HG03103 (cell line): Measurements from ENCODE around the gene ZDHHC6.
"Not testable (repeated sequence)": the region's sequence is repeated elsewhere in the genome, so short reads cannot be mapped to it uniquely, and the experiment has no call there.

ENCODE experiments used
- ATAC-seq: cut with Tn5 transposase; IDR thresholded peaks from one replicate; pipeline ENCODE4 v1.9.1; 2021; ENCODE audit warnings: low read depth; ENCODE audit not compliant: unreplicated experiment

ZDHHC6 gene

DNA sequence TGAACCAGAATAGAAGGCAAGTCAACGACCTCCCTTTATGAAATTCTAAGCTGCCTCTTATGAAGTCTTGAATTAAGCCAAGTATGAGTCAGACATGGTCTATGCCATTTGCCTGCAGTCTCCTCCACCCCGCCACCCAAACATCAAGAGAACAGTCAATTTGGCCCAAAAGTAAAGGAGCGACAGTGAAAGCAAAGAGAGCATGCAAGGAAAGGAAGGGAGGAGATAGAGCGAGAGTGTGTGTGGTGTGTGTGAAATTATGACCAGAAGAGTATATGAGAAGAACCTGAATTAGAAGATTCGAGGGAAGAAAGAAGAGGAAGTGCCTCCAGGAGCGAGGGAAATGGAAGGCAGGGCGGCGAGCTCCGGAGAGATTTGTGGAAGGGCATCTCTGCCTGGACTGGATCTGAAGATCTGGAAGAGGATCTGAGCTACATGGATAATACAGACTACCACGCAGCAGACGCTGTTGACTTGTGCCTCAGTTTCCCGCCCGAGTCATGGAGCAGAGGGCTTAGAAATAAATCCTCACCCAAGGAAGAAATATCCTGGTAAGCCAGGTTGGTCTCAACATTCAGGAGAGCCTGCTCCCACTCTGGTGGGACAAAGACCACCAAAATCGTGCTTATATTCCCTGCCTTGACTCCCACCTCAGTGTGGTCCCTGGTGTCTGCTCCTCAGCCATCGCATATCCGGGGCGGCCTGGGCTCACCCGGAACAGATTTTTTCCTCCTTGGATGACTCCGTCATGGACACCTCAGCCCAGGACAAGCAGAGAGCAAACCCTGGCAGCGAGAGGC is 459 bp downstream of the ZDHHC6 start:
- ATAC-seq, result no peak

DNA sequence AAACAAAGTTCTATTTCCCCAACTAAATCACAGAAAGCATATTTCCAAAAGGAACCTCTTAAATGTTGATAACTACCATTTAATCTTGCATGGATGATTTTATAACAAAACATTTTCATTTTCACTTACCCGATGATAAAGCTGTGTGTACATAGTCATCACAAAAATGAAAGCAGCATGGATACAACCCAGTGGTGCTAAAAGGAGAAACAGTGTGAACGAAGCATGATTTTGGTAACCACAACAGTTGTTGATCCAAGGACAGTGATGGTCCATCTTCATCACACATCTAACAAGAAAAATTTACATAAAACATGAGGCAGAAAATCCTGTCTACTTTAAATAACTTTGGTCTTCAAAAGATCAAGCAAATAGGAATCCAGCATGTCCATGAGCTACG is 4.7 kb downstream of the ZDHHC6 start:
- no peak for ATAC-seq

DNA sequence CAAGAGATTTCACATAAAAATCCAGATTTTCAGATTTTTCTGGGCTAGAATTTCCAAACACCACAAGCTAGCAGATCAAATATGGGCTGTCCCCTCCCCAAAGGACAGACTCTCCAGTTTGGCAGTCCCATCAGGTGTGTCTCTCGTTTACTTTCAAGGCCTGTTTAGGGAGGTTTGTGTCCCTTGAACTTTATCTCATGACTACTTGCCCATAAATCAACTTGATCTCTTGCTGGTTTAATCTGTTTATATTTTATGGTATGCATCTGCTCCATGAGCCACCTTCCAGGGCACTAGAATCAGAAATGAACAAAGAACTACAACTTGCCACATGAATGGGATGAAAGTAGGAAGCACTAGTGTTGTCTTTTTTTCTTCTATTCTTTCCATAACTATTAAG is 5.2 kb downstream of the ZDHHC6 start:
- ATAC-seq, result no peak

DNA sequence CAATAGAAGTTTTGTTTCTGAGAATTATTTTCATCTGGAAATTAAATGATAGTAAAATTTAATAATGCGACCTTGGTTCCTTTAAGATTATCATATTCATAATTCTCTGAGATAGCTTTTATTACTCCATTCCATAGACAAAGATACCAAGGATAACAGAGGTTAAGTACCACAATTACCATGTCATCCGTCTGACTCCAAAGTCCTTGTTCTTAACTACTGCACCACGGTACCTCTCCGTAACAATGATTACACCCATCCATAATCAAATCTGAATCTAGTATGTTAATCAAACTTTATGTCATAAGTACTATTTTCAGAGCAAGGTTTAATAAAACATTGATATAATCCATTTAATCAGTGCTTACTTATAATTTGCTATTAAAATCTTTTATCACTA is 8.4 kb downstream of the ZDHHC6 start:
- ATAC-seq, result no peak

DNA sequence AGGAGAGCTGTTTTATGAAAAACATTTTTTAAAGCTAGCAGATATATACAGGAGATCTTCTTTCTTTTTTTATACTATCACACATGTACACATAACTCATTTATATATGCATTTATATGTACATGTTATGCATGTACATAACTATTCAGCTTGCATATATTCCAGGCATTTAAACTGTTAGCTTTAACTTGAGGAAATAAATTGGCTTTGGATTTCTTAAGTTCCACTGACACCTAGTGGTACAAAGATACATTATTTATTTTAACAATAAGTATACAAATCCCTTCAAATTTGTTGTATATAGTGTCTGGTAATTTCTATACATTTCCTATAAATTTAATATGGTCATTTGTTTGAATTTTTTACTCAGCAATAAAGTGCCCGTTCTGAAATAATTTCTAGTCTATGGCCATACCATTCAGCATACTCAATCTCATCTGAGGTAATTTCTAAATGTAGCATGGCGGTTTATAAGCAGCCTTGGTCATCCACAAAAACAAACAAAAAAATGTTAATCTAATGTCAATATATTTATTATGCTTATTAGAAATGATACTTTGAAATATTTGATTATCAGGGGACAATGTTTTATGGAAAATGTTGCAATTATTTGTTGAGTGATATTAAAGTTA is 11.6 kb downstream of the ZDHHC6 start:
- no peak for ATAC-seq

DNA sequence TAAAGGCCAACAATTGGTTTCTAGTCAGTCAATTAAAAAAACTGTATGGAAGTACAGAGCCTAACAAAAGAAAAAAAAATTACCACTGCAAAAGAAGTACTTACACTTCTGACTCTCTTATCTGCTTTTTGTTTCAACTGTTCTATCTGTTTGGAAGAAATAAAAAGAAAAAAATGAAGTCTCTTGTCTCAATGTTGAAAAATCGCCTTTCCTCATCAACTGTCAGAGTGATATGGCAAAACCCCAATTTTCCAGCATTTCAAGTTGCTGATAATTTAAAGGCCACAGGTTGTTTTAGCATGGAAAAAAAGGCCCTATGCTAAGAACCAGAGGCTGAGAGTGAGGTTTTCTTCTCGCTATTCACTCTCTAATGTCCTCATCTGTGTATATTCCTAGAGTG is 13.6 kb downstream of the ZDHHC6 start:
- ATAC-seq, result no peak

DNA sequence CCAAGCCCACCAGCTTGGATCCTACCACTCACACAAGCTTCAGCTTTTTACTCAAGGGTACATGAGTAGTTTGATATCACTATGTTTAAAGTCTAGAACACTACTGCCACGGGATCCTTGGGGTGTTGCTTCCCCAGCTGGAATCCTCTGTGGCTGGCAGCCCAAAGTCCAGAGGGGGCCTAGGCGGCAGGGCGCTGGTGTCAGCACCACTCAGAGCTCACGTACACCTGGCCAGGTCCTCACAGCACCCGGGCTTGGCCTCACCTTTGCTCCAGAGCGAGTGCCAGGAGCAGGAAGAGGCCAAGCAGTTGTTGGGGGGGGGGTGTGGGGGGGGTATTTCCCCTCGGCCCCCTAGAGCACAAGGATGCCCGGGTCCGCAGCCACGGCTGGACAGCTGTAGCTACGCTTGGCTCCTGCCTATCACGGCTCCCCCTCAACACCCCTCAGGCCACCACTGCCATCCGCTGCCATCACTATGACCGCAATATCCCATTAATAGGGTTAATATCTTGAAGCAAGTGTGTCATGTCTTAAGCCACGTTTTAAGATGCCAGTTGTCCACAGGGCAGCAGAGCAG is 17.0 kb downstream of the ZDHHC6 start:
- no peak for ATAC-seq

DNA sequence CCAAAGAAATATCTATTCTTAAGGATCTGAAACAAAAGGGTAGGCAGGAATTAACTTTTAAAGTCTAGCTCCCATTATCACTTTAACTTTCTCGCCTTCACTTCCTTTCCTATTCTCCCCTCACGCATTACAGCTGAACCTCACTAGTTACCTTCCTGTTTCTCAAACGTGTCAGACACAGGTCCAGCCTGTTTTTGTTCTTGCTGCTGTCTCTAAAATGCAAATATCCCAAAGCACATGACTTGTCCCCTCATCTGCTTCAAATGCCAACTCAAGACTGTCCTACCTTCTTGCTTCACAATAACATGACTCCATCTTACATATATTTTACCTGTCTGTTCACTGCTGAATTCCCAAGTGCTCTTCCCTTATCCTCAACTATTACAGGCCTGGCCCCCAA is 17.6 kb downstream of the ZDHHC6 start:
- ATAC-seq, result no peak

DNA sequence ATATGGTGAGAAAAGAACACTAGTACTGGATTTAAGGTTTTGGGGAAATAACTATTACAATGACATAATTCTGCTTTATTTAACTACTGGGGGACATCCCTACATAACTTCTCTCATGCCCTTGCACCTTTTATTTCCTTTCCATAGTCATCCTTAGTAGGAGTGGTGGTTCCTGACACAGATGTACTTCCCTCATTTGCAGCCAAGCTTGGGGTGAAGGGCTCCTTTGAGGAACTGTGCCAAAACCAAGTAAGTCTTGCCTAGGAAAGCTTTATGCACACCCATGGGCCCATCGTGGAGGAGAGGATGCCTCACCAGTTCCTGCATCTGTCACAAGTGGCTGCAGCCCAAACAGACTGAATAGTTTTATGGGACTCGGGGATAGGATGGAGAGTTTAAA is 20.6 kb downstream of the ZDHHC6 start:
- no peak for ATAC-seq

DNA sequence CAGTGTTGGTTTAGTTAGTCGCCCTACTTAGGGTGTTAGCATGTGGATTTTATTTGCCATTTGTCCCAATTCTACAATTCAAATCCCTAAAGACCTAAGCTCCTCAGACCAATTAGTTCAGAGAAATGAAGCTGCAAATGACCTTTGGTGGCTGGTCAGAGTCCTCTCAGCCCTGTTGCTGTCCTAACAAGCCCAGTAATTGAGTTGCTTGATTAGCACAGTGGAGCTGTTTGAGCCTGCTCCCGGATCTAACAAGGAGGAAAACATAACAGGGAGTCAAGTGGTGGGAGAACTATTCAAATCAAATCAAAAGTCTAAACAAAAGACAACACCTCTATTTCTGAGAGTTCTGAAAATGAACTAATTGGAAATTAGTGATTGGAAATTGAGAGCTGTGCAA is 22.1 kb downstream of the ZDHHC6 start:
- no peak for ATAC-seq

DNA sequence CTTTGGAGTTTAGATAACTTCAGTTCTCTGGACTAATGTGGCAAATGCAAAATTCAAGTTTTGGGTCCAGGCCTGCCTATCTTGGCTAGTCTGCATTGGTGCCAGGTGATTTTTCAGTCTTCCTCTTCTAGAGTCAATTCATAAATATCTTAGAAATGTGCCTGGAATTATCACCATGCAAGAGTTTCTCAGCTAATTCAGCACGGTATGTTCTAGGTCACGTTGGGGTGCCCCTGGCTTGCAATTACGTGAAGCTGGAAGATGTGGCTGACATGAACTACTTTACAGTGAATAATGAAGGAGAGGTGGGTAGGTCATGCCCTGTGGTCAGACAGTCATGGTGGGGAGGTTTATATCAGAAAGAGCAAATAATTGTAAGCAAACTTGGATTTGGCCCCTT is 25.0 kb downstream of the ZDHHC6 start:
- no peak for ATAC-seq

DNA sequence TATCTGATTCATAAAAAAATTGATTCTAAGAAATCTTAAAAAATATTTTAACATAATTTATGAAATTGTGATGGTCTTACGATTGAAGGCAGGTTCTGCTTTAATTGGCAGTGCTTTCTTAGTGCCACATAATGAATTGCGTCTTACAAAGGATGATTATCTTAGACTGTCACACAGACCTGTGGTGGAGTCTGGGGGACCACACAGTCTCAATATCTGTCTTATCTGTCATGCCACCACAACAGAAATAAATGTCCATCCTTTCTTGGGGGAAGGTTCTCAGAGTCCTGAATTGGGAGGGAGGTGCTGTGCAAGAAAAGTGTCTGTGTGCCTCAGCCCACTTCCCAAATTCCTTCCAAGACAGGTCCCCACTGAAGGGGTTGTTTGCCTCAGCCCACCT is 34.0 kb downstream of the ZDHHC6 start:
- no peak for ATAC-seq

DNA sequence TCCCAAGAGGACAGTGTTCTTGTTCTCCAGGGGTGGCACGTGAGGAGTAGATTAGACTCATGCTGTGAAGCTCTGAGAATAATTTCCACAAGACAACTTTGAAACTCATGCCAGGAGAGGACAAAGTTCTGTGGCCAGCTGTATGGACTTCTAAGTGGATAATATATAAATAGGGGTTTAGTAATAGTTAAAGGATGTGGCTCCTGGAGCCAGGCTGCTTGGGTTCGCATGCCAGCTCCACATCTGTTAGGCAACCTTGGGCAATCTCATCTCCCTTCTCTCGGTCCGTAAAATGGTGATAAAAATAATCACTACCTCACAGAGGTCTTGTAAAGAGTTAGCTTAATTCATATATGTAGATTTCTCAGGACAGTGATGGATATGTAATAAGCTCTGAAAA is 37.0 kb downstream of the ZDHHC6 start:
- no peak for ATAC-seq

DNA sequence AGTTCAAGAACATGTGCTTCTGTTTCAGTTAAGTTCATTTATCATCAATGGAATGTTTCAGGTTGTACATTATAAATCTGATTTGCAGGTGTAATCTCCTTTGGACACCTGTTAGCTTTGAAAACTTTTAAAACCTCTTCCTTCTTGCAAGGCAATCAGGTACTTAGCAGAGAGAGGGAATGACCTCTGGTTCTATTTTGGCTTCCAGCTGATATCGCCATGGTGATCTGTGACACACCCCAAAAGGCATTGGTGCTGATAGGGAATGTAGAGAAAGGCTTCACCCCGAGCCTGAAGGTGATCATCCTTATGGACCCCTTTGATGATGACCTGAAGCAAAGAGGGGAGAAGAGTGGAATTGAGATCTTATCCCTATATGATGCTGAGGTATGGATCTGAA is 37.4 kb downstream of the ZDHHC6 start:
- no peak for ATAC-seq

DNA sequence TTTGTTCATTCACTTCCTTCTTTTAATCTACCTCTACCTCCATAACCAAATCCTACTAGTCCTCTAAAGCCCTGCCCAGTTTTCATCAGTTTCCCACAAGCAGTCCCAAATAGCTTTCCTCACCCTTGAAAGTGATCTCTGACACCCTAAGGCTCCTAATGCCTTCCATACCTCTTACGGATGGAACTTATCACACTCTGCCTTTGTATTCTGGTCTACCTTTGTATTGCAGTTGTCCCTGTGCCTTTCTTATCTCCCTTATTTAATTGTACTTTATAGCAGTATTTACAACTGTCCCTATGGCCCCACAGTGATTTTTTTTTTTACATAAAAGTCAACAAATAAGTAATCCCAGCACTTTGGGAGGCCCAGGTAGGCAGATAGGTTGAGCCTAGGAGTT is 39.0 kb downstream of the ZDHHC6 start:
- no peak for ATAC-seq

DNA sequence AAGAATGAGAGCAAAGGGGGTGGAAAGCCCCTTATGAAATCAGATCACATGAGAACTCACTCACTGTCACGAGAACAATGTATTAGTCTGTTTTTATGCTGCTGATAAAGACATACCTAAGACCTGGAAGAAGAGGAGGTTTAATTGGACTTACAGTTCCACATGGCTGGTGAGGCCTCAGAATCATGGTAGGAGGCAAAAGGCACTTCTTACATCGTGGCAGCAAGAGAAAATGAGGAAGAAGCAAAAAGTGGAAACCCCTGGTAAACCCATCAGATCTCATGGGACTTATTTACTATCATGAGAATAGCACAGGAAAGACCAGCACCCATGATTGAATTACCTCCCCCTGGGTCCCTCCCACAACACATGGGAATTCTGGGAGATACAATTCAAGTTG is 39.9 kb downstream of the ZDHHC6 start:
- ATAC-seq, result not testable (repeated sequence)

DNA sequence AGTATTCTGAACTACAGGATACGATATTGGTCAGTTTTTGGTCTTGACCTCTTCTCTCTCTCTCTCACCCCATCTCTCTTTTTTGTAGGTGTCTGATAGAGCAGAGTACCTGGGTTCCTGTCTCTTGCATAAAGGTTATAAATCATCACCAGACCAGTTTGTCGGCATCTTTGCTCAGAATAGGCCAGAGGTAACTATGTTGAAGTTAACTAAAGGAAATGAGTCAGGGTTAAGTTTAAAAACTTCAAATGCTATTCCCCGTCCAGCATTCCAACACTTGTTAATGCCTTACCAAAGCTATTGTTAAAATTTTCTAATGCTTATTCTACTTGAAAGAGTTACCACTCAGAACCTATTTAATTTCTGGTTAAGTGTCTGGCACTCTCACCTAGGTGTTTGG is 42.1 kb downstream of the ZDHHC6 start:
- ATAC-seq, result no peak

DNA sequence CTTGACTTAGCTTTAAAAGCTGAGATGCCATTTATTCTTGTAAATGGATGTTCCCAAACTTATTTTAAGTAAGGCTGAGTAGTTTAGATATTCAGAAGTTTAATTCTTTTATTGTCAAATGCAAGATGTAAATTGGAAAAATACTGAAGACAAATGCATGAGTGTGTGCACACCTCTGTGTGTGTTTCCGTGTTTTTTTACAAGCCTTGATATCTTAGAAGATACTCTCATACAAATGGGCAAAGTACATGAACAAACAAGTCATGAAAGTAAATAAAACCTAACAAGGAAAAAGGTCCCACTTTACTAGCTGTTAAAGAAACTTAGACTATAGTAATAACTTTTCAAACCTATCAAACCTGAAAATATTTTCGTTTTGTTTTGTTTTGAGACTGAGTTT is 43.8 kb downstream of the ZDHHC6 start:
- ATAC-seq, result no peak

DNA sequence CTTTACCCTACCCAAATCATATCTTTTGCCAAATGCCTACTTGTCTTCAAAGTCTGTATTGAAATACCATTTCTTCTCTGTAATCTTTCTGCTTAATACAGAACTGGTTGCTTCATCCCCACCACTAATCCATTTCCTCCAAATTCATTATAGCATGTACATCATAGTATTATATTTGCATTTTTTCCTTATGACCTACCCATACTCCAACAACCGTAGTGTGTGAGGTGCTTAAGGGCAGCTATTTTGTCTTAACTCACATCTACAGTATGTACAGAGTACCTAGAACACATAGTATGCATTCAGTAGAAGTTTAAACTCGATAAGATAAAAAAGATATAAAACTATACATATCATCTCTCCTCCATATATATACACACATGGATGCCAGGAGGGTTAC is 49.1 kb downstream of the ZDHHC6 start:
- ATAC-seq, result no peak

DNA sequence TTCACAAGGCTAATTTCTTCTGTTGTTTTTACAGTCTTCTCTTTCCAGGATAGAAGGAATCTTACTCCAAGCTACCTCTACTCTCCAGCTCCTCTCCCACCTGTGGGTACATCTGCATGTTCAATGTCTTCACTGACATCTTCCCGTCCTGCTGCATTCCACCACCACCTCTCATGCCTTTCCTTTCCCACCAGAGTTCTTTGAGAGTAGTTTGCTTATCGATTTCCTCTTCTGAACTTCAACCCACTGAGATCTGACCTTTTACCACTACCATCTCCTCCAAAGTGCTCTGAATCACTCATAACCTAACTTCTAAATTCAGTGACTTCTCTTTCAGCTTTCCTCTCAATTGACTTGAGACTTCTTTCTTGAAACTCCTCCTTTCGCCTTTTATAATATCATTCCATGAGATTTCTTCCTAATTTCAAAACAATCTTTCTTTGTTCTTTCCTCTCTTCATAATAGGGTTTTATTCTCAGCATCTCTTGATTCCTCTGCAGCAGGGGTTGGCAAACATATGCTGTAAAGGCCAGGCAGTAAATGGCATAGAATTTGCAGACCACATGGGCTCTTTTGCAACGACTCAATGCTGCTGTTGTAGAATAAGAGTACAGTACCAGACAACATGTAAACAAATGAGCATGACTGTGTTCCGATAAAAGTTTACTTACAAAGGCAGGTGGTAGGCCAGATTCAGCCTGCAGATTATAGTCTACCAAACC is 50.7 kb downstream of the ZDHHC6 start:
- no peak for ATAC-seq

DNA sequence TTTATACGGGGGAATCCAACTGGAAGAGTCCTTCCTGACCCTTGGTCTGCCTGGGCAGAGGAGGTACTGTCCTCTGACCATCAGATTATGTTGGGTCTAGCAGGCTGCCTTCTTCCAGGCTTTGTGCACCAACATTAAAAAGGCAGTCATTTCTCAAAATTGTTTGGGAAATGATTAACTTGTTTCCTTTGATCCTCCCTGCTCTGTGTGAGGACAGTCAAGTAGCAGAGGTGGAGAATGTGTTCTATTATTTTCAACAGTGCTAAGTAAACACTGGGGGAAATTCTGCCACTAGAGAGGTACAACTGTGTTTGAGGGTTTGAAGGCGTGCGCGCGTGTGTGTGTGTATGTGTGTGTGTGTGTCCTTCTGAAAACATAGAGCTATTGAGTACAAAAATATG is 52.2 kb downstream of the ZDHHC6 start:
- no peak for ATAC-seq
